GM12878 (cell line): ENCODE measurements around the gene PARN.
"Not testable (repeated sequence)": the region's sequence is repeated elsewhere in the genome, so short reads cannot be mapped to it uniquely, and the experiment has no call there.

ENCODE experiments used
- GABPA ChIP-seq: IDR thresholded peaks from 2 replicates; pipeline ENCODE4 v1.6.1; 2014; ENCODE audit warnings: antibody characterized with exemption, low read depth, mild to moderate bottlenecking, inconsistent platforms
- SMAD5 ChIP-seq: IDR thresholded peaks from 2 replicates; pipeline ENCODE4 v1.6.1; 2016; ENCODE audit warnings: antibody characterized with exemption, low read depth
- TF ChIP-seq, protein P1 (sequence below), 3 experiments: IDR thresholded peaks in 2 of 3; conservative IDR thresholded peaks in 1 of 3; 2 replicates each; pipeline ENCODE4 v1.5.1; 2011; ENCODE audit warnings: low read depth in 3 of 3, low read length in 3 of 3, mild to moderate bottlenecking in 3 of 3, control low read depth in 2 of 3, moderate library complexity in 2 of 3, inconsistent platforms in 1 of 3, mixed read lengths in 1 of 3; ENCODE audit not compliant: control insufficient read depth in 2 of 3, insufficient read depth in 1 of 3; ENCODE audit errors: extremely low read depth in 1 of 3

DNA sequence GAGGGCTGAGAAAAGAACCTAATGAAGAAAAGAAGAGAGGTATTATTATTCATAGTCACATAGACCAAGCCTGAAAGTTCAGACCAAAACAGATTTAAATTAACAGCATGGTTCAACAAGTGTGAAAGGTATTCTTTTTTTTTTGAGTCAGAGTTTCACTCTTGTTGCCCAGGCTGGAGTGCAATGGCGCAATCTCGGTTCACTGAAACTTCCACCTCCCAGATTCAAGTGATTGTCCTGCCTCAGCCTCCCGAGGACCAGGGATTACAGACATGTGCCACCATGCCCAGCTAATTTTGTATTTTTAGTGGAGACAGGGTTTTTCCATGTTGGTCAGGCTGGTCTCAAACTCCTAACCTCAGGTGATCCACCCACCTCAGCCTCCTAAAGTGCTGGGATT is 49.1 kb downstream of the PARN start:
- TF ChIP-seq, protein P1, sequence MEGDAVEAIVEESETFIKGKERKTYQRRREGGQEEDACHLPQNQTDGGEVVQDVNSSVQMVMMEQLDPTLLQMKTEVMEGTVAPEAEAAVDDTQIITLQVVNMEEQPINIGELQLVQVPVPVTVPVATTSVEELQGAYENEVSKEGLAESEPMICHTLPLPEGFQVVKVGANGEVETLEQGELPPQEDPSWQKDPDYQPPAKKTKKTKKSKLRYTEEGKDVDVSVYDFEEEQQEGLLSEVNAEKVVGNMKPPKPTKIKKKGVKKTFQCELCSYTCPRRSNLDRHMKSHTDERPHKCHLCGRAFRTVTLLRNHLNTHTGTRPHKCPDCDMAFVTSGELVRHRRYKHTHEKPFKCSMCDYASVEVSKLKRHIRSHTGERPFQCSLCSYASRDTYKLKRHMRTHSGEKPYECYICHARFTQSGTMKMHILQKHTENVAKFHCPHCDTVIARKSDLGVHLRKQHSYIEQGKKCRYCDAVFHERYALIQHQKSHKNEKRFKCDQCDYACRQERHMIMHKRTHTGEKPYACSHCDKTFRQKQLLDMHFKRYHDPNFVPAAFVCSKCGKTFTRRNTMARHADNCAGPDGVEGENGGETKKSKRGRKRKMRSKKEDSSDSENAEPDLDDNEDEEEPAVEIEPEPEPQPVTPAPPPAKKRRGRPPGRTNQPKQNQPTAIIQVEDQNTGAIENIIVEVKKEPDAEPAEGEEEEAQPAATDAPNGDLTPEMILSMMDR (IDR thresholded peaks at IDR 0.05 in 2 of 3, conservative IDR thresholded peaks at IDR 0.05 in 1 of 3; ENCODE audit: control insufficient read depth in 2 of 3, extremely low read depth in 1 of 3, insufficient read depth in 1 of 3, low read depth in 3 of 3, low read length in 3 of 3), result not testable (repeated sequence)
- not testable (repeated sequence) for TF ChIP-seq SMAD5, GABPA
